PC-3 (cell line): Measurements from ENCODE around the gene CNTLN. TPM values are rescaled to one million over a fixed set of nuclear protein-coding genes. Genes with fewer than 3 reads are reported as not detected.

Experiments used
- ATAC-seq: fragments of 200-7000 bp; cut with Tn5 transposase; 2 replicates; pipeline ENCODE4 v1.9.1; 2020; ENCODE audit warnings: mild to moderate bottlenecking, moderate library complexity
- BruUV-seq: library from RNA; stranded (reverse); fragments of 400-500 nt; replicated peaks from 2 replicates; lab custom pipeline; 2021; lab: Mats Ljungman, UMichigan
- CTCF ChIA-PET: fragments of 300-600 bp; sonication (Branson Sonifier 250); formaldehyde crosslinking; loops from one replicate; lab custom pipeline; 2022; ENCODE audit warnings: antibody characterized with exemption; lab: Charles Lee
- POLR2A ChIA-PET: fragments of 300-600 bp; sonication (Branson Sonifier 250); formaldehyde crosslinking; loops from one replicate; lab custom pipeline; 2022; ENCODE audit warnings: antibody characterized with exemption; ENCODE audit not compliant: unreplicated experiment; lab: Charles Lee
- DNase-seq: peaks from one replicate; pipeline ENCODE4 v3.0.0-alpha.2; 2015
- H2AFZ ChIP-seq: fragments of 300-600 bp; sonication (generic); 2 replicates; pipeline ENCODE4 v1.6.0; 2016; ENCODE audit warnings: antibody characterized with exemption, low read length
- H3F3A ChIP-seq: fragments of 300-600 bp; sonication (generic); one replicate; pipeline ENCODE4 v1.6.0; 2017; ENCODE audit warnings: antibody characterized with exemption, low read length, control low read depth, mild to moderate bottlenecking; ENCODE audit not compliant: unreplicated experiment
- H3K27ac ChIP-seq: fragments of 300-600 bp; sonication (generic); 2 replicates; pipeline ENCODE4 v1.5.1; 2016; ENCODE audit warnings: mild to moderate bottlenecking, low read length
- H3K27me3 ChIP-seq: fragments of 300-600 bp; sonication (generic); 2 replicates; pipeline ENCODE4 v1.6.1; 2016; ENCODE audit warnings: low read length, mixed read lengths
- H3K36me3 ChIP-seq: fragments of 300-600 bp; sonication (generic); 2 replicates; pipeline ENCODE4 v1.6.1; 2016; ENCODE audit warnings: low read depth, mixed run types, low read length, mixed read lengths
- H3K4me1 ChIP-seq: fragments of 300-600 bp; sonication (generic); 2 replicates; pipeline ENCODE4 v1.5.1; 2016; ENCODE audit warnings: low read length; ENCODE audit not compliant: insufficient read depth
- H3K4me2 ChIP-seq: fragments of 300-600 bp; sonication (generic); 2 replicates; pipeline ENCODE4 v1.6.0; 2016; ENCODE audit warnings: low read length
- H3K4me3 ChIP-seq: fragments of 300-600 bp; sonication (generic); 2 replicates; pipeline ENCODE4 v1.5.1; 2016; ENCODE audit warnings: mild to moderate bottlenecking, low read length, mixed read lengths
- H3K79me2 ChIP-seq: fragments of 300-600 bp; sonication (generic); 2 replicates; pipeline ENCODE4 v1.6.1; 2017; ENCODE audit warnings: low read length, mixed read lengths
- H3K9ac ChIP-seq: fragments of 300-600 bp; sonication (generic); 2 replicates; pipeline ENCODE4 v1.6.0; 2016; ENCODE audit warnings: mild to moderate bottlenecking, low read length
- H3K9me2 ChIP-seq: fragments of 300-600 bp; sonication (generic); replicated peaks from 2 replicates; pipeline ENCODE4 v1.6.1; 2016; ENCODE audit warnings: mixed run types, low read length, mixed read lengths
- H3K9me3 ChIP-seq: fragments of 300-600 bp; sonication (generic); 2 replicates; pipeline ENCODE4 v1.6.1; 2016; ENCODE audit warnings: low read length, mixed read lengths
- H4K20me1 ChIP-seq: fragments of 300-600 bp; sonication (generic); 2 replicates; pipeline ENCODE4 v1.6.1; 2016; ENCODE audit warnings: low read length, mixed read lengths
- CTCF ChIP-seq: fragments of 300-600 bp; sonication (generic); conservative IDR thresholded peaks from 2 replicates; pipeline ENCODE4 v1.5.1; 2017; ENCODE audit warnings: antibody characterized with exemption, low read depth, mild to moderate bottlenecking, low read length
- EZH2 ChIP-seq: fragments of 300-600 bp; sonication (generic); IDR thresholded peaks from one replicate; pipeline ENCODE4 v1.6.1; 2017; ENCODE audit warnings: antibody characterized with exemption, mild to moderate bottlenecking, low read length; ENCODE audit not compliant: unreplicated experiment
- EZH2phosphoT487 ChIP-seq: fragments of 300-600 bp; sonication (generic); IDR thresholded peaks from 2 replicates; pipeline ENCODE4 v1.6.1; 2018; ENCODE audit warnings: mild to moderate bottlenecking, antibody characterized with exemption, low read length, borderline replicate concordance
- intact Hi-C: fragments of 100-400 bp; cut with micrococcal nuclease; formaldehyde crosslinking; loops from 2 replicates; pipeline ENCODE4 v1.9.0; 2023
- total RNA-seq: library from RNA; depleted of rRNA; stranded (reverse); fragments of >200 nt; gene quantifications from 2 replicates; pipeline ENCODE4 v1.2.3, GENCODE V29; 2014

The CNTLN gene
- total RNA-seq, 1 experiment from 2014 or later = 6.9 TPM

DNA sequence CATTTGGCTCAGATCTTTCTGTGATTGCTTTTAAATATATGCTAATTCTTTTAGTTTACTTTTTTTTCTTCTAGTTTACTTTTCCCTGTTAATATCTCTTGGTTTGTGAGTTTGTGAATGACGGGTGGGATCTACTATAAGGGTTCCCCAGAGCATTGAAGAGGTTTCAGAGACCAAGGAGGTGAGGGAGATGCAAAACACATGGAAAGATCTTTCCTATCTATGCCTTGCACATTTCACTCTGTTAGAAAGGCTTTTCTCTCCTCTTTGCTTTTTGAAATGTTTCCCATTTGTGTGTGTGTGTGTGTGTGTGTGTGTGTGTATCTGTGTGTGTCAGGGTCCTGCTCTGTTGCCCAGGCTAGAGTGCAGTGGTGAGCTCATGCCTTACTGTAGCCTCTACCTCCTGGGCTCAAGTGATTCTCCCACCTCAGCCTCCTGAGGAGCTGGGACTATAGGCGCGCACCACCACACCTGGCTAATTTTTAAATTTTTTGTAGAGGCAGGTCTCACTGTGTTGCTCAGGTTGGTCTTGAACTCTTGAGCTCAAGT lies 50.7 kb downstream of the CNTLN start:
- ChIA-PET CTCF (no interaction called here), POLR2A (no interaction called here)
- intact Hi-C loops = no loop called here
- Histone ChIP-seq H3K4me2 (no peak overlapping the region), H3F3A (no peaks in the 10 kb centered on the region), H4K20me1 (peaks cover 2% of the 10 kb centered on the region; the same call in 1 of the 2 replicates), H3K27ac (no peak overlapping the region), H3K9me3 (no peaks in the 10 kb centered on the region), H3K4me3 (no peak overlapping the region), H3K9ac (no peak overlapping the region), H3K36me3 (no peaks in the 10 kb centered on the region), H2AFZ (no peak overlapping the region), H3K9me2 (no peaks in the 10 kb centered on the region), H3K4me1 (no peaks in the 10 kb centered on the region), H3K79me2 (0 out of 2 replicates have a peak, but pooled peaks cover 2% of the 10 kb centered on the region), H3K27me3 (no peaks in the 10 kb centered on the region)
- no peak for TF ChIP-seq CTCF
- TF ChIP-seq EZH2phosphoT487 = no peak
- no peak for TF ChIP-seq EZH2
- DNase-seq = no peak
- no peak for ATAC-seq
- no TSS peak for BruUV-seq

- no peak for ATAC-seq
- CTCF ChIA-PET = no interaction called here
- TF ChIP-seq EZH2phosphoT487 (no peak), CTCF (no peak), EZH2 (no peak)
- Histone ChIP-seq H3K4me2 (no peak overlapping the region), H3K9me3 (no peaks in the 10 kb centered on the region), H3F3A (no peaks in the 10 kb centered on the region), H2AFZ (no peak overlapping the region), H3K4me3 (no peak overlapping the region), H4K20me1 (no peaks in the 10 kb centered on the region), H3K36me3 (no peaks in the 10 kb centered on the region), H3K79me2 (no peaks in the 10 kb centered on the region), H3K4me1 (no peaks in the 10 kb centered on the region), H3K9me2 (no peaks in the 10 kb centered on the region), H3K27ac (no peak overlapping the region), H3K27me3 (no peaks in the 10 kb centered on the region), H3K9ac (no peak overlapping the region)
- no TSS peak for BruUV-seq
- POLR2A ChIA-PET = no interaction called here
- intact Hi-C loops = no loop called here
- DNase-seq = no peak
Measured at GRCh38 chr9:17191082-17191481, 56.2 kb downstream of the CNTLN start.

- Histone ChIP-seq H3K9me3 (no peaks in the 10 kb centered on the region), H3K79me2 (no peaks in the 10 kb centered on the region), H3K4me2 (no peak overlapping the region), H3K36me3 (no peaks in the 10 kb centered on the region), H4K20me1 (no peaks in the 10 kb centered on the region), H3K4me3 (no peak overlapping the region), H3F3A (no peaks in the 10 kb centered on the region), H3K27ac (no peak overlapping the region), H3K4me1 (no peaks in the 10 kb centered on the region), H3K9me2 (no peaks in the 10 kb centered on the region), H3K27me3 (no peaks in the 10 kb centered on the region), H3K9ac (no peak overlapping the region), H2AFZ (no peak overlapping the region)
- ATAC-seq (no peak), DNase-seq (no peak)
- no peak for TF ChIP-seq EZH2phosphoT487
- no peak for TF ChIP-seq EZH2
- no peak for TF ChIP-seq CTCF
- intact Hi-C loops = no loop called here
- BruUV-seq = no TSS peak
- ChIA-PET CTCF (no interaction called here), POLR2A (no interaction called here)
Measured at GRCh38 chr9:17204611-17205152, 69.8 kb downstream of the CNTLN start.
